HG03066 (cell line): ENCODE measurements around the gene SRRM3.
"Not testable (repeated sequence)": the region's sequence is repeated elsewhere in the genome, so short reads cannot be mapped to it uniquely, and the experiment has no call there.

Source experiments
- ATAC-seq: cut with Tn5 transposase; IDR thresholded peaks from one replicate; pipeline ENCODE4 v1.9.1; 2021; ENCODE audit warnings: low read depth; ENCODE audit not compliant: unreplicated experiment

The SRRM3 gene

DNA sequence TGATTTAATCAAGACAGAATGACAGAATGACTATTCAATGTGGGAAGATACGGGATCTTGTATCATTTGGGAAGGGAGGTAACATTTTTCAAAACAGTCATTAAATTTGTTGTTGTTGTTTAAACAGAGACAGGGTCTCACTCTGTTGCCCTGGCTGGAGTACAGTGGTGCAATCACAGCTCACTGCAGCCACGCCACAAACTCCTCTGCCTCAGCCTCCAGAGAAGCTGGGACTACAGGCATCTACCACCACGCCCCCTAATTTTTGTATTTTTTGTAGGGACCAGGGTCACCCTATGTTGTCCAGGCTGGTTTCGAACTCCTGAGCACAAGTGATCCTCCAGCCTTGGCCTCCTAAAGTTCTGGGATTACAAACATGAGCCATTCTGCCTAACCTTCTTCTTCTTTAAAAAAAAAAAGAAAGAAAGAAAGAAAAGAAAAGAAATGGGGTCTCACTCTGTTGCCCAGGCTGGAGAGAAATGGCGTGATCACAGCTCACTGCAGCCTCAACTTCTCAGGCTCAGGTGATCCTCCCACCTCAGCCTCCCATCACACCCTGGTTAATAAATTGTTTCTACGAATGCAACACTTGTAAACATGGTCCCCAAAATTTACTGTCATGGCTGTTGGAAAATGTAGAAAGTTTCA, 132.7 kb downstream of the SRRM3 start:
- ATAC-seq = no peak

DNA sequence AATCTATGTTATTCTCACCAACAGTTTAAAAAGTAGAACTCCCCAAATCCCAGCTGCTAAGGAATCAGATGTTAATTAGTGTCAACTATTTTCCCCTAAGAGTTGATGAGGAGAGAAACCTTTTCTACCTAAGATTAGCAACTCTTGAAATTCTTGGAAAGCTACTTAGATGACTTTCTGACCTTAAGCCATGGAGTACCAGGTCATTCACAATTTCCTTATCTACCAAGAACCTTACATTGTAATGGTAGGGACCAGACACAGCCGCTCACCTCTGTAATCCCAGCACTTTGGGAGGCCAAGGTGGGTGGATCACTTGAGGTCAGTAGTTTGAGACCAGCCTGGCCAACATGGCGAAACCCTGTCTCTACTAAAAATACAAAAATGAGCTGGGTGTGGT, 133.7 kb downstream of the SRRM3 start:
- not testable (repeated sequence) for ATAC-seq

DNA sequence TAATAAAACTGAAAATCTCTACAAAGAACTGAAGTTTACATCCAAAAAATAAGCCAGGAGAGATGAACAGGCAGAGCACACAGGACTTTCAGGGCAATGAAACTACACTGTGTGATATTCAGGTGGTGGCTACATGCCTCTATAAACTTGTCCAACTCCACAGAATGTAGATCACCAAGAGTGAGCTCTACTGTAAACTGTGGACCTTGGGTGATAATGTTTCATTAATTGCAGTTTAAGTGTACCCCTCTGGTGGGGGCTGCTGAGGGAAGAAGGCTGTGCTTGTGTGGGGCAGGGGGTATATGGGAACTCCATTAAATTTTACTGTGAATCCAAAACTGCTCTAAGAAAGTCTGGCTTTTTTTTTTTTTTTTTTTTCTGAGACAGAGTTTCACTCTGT, 134.4 kb downstream of the SRRM3 start:
- no peak for ATAC-seq
